NCI-H226 (cell line): ENCODE measurements around the gene GHR.
"Not testable (repeated sequence)": the region's sequence is repeated elsewhere in the genome, so short reads cannot be mapped to it uniquely, and the experiment has no call there.

Experiments used
- DNase-seq: peaks from one replicate; pipeline ENCODE4 v3.0.0-alpha.2; 2015

GHR gene

DNA sequence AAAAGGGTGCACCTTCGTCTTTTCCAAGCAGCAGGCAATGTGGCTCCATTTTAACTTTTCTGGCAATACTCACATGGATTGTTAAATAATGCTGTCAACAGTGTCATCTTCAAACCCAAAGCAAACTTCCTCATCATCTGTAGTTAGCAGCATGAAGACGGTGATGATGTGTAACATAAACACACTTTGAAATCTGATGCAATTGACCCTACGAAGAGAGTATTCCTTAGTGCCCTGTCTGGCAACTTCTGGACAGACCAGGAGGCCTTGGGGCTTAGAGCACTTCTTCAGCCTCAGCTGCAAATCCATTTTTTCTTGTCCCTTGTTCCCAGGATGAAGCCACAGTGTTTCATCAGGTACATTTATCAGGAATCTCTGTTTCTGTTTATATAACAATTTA, 149.1 kb downstream of the GHR start:
- no peak for DNase-seq

DNA sequence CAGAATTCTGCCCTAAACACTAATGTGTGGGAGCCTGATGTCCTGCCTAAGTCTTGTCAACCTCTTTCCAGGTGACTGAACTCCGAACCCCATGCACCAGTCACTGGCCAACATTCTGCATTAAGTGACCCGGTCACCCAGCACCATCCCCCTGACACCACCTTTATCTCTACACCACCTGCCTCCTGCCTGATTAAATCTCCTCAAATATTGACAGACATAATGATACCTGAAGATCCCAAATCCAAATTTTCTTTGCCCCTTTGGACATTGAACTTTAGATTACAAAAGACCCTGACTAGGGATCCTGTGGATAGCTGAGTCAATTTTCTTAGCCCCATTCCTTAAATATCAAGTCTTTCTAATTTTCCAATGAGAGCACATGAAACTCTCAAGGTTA, 150.1 kb downstream of the GHR start:
- no peak for DNase-seq

DNA sequence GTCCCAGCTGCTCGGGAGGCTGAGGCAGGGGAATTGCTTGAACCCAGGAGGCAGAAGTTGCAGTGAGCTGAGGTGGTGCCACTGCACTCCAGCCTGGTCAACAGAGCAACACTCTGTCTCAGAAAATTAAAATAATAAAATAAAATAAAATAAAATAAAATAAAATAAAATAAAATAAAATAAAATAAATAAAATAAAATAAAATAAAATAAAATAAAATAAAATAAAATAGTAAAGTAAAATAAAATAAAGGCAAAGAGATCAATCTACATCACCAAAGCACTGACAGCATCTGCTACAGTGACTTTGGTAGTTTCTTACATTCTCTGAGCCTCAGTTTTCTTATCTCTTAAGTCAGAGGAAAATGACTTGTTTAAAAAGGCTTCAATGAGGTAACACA, 152.7 kb downstream of the GHR start:
- DNase-seq: not testable (repeated sequence)

DNA sequence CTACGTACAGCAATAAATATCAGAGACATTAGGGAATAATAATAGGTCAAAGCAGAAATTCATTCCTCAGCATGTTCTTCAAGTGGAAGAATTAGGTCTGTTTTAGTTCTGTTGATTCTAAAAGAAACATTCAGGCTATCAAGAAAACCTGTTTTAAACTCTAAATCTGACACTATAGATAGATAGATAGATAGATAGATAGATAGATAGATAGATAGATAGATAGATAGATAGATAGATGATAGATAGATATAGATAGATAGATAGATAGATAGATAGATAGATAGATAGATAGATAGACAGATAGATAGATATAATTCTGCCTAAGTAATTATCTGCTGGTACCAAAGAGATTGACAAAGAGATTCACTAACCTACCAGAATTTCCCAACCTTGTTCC, 155.7 kb downstream of the GHR start:
- not testable (repeated sequence) for DNase-seq

DNA sequence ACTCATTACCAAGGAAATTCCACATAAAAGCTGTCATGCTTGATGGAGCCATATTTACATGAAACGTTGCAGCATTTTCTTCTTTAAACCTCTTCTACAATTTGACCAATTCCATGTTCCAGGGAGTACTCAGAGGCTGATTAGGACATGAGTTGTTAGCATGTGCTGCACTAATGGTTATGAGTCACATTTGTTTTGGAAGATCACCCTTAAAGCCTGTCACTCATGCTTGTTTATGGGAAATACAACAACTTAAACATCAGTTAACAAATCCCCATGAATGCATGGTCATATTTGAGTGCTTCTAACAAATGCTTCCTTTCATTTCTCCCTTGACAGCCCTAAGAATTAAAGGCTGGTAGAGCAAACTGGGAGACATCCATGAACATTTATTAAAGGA, 156.1 kb downstream of the GHR start:
- no peak for DNase-seq

DNA sequence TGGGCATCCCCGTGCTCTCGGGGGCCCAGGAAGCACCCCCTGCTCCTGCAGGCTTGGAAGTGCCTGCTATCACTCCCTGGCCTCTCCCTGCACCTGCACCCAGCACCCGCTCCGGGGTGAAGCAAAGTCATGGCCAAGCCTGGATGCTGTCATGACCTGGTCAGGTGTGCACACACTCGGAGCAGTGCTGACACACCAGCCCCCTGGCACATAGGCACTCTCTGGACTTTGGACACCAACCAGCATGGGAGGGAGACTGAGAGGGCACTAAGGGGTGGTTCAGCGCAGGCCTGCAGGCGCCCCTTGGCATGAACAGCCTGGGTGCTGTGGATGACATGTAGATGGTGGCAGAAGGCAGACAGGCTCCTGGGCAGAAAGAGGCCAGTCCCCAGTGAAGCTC, 158.6 kb downstream of the GHR start:
- no peak for DNase-seq

DNA sequence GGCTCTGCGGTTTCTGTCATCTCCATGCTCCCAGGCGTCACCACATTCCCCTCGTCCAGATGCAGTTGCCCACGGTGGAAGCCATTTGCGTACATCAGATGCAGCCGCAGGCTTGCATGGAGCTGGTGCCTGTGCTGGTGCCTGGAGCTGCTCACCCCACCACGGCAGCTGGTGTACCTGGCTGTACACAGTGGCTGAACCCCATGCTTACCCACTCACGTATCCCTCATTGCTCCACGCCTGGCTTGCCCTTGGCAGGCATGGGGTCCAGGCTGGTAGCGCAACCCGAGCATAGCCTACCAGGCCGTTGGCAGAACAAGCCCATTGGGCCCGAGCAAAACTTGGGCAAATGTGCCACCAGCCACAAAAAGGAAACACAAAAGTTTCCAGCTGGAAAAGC, 159.5 kb downstream of the GHR start:
- DNase-seq: no peak

DNA sequence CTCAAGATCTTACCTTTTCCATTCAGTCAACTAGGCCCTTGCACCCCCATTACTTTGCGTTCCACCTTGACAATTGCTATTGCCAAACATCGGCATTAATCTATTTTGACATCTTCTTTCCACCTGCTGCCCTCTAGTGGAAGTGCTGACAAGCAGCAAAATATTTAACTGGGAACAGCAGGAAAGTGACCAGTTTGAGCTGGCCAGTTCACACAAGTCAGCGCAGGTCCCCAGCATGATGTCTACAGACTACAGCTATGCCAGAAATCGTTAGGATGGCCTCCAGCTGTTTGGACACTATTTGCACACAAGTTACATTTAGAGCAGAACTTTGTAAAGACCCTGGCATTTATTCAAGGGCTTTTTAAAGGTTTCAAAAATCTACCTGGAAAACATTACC, 160.1 kb downstream of the GHR start:
- DNase-seq: peak; percentile 22

DNA sequence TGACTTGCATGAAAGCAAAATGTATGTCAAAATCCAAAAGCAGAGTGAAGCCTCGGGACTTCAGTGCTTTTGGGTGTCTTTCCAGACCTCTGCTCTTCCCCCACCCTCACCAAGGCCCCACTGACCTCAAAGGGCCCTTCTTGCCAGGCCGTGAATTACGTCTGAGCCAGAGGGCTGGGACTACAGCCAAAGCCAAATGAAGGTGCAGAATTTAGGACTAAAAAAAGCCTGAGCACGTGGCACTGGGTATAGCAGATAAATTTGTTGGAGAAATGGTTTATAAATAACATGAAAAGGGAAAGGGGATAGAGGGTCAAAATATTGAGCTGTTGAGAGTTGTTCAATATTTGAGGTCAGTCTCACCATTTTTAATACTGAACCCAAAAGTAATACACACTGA, 163.4 kb downstream of the GHR start:
- DNase-seq: no peak

DNA sequence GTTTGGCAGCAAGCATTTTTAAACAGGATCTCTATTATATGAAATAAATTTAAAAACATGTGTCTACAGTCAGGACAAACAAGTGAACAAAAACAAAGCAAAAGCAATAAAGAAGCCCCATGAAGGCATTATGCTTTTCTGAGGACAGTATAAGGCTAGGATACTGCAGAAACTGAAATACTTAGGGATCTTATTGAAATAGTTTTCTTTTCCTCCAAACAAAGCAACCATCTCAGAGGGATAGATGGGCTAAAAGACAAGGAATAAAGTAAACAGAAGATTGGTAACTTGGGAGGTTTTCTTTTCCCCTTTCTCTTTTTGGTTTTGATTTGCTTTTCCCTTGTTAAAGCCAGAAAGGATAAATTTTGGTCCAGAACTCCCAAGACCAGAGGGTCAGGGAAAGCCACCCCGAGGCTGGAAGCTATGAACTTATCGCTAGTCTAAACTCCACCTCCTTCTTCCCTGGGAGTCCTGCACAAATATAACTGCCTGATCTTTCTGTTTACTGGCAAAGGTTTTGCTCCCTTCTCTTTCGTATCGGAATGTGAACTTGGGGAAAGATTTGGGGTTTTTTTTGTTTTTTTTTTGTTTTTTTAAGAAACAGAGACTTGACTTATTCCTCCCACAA, 164.0 kb downstream of the GHR start:
- no peak for DNase-seq

DNA sequence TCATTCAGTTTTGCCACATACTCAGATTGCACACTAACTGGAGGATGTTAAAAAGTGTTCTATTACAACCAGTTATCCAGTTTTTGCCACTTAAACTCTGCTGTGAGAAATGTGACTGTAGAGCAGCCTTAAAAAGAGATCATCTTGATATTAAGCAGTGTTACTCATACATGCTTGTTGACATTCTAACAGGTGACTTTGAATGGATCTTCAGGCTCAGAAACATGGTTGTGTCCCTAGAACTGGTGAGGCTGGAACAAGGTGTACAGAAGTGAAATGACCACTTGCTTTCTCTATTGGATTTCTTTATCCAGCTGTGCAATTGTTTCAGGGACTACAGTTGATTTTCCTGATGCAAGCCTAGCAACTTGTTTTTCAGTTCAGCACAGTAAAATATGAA, 167.3 kb downstream of the GHR start:
- no peak for DNase-seq

DNA sequence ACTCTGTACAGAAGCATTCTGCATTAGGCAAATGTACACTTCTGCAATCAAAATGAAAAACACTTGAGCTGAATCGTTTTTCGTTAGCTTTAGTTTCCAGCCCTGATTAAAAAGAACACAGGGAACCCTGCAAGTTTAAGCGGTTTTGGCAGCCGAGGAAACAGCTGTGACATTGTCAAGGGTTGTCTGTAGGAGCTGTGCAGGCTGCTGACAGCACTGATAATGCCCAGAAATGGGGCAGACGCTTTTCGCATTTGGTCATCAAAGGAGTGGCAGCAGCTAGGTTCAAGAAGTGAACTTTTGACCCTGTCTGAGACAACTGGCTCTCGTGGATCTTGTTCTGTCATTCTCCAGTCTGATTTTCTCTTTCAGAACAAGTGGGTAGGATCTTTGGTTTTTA, 167.8 kb downstream of the GHR start:
- DNase-seq: no peak

DNA sequence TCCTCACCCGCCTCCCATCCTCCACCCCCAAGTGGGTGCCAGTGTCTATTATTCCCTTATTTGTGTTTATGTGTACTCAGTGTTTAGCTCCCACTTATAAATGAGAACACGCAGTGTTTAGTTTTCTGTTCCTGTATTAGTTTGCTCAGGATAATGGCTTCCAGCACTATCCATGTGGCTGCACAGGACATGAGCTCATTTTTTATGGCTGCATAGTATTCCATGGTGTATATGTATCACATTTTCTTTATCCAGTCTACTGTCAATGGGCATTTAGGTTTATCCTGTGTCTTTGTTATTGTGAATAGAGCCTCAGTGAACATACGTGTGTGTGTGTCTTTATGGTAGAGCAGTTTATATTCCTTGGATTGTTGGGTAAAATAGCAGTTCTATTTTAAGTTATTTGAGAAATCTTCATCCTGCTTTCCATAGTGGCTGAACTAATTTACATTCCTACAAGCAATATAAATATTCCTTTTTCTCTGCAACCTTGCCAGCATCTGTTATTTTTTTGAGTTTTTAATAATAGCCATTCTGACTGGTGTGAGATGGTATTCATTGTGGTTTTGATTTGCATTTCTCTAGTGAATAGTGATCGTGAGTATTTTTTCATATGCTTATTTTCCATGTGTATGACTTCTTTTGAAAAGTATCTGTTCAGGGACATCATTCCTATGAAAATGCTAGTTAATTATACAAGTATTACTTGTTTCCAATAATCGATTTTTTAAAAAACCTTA, 169.3 kb downstream of the GHR start:
- DNase-seq: no peak

DNA sequence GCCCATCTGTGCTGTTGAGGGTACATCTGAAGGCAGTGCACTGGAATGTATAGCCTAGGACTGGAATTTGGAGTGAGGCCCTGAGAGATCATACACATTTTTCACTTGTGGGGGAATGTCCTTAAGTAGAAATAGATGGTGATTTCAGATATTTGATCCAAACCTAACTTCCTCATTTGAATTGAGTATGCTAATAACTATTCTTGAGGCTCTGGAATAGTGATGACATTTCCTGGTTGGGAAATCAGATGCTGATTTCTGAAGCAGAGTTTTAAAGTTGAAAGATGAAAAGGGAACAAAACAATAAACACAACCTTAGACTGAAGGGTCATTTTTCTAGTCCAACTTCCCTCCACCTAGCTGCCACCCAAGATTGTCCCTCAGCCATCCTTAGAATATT, 170.4 kb downstream of the GHR start:
- DNase-seq: no peak

DNA sequence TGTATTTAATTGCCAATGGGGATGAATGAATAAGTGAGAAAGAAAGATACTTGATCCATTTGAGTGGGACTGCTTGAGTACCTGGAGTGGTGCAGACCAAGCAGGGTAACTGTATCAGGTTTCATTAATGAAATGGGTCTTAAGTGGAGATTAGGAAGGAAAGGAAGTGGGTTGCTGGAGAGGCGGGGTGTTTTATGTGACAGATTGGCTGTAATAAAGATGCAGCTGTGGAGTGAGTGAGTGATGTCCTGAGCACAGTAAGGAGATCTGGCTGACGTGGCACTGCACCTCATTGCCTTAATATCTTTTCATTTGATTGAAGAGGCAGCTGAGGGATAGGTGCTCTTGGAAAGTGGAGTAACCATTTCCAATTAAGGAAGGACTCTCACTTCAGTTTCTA, 172.4 kb downstream of the GHR start:
- no peak for DNase-seq

DNA sequence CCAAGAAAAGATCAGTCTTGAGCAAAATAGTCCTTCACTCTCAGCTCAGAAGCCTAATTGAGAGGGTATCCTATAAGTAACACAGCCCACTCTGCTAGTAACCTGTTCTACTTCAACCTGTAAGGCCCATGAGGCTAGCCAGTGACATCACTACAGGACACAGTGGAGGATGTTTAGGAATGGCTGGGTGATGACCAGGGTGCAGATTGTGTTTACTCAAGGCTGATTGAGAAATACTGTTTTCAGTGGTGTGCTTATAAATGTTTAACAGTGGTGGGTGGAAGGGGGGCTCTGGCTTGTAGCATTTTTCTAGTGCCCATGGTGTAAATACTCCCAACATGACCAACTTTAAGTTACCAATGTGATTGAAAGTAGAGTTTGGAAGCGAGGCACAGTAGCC, 173.6 kb downstream of the GHR start:
- DNase-seq: no peak

DNA sequence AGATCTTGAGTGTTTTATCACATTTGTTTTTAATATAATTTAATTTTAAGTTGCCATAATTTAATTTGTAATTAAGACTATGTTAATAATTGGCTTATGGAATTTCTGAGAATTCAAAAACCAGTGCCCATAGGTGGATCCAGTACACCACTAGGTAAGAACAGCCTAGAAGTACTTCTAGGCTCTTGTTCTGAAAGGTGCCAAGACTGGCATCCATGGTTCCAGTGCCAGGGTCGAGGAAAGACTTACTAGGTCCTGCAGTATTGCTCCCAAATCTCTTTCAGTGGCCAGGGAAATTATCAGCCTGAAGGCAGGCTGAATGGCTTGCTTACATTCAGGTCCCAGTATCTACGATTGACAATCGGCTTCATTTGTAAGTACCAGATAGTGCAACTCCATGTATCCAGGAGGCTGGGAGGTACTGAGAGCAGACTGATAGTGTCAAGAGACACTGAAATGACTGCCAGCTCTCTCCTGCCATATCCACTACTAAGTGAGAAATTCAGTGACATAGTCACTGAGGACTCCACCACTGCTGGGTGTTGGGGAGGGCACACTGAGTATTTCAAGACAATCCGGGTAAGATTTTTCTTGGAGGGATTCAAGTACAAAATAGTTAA, 174.2 kb downstream of the GHR start:
- DNase-seq: no peak

DNA sequence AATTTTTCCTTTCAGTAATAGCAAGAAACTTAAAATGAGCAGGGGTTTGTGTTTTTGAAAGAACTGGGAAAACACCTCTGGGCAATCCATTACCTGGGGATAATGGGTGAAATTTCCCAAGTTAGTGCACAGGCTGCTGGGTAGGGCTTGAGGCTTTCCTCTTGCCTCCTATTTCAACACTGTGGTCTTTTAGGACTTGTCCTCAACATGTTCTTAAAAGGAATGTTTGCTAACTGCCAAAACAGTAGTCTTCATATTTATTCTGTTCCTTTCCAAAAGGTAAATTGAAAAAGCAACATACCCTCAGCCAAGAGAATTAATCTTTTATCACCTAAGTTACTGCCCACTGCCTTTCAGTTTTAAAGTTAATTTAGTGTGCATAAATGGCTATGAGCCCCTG, 175.1 kb downstream of the GHR start:
- DNase-seq: no peak

DNA sequence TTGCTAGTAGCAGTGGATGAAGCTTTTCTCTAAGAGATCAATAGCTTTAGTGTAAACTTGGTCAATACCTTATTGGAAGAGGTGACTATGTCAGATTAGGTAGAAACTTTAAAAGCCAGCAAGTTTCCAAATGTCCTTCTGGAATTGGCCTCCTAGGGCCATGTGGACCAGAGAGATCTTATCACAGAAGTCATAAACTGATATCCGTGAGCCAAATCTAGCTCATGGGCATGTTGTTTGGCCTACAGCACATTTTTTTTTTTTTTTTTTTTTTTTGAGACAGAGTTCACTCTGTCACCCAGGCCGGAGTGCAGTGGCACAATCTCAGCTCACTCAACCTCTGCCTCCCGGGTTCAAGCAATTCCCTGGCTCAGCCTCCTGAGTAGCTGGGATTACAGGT, 175.9 kb downstream of the GHR start:
- no peak for DNase-seq

DNA sequence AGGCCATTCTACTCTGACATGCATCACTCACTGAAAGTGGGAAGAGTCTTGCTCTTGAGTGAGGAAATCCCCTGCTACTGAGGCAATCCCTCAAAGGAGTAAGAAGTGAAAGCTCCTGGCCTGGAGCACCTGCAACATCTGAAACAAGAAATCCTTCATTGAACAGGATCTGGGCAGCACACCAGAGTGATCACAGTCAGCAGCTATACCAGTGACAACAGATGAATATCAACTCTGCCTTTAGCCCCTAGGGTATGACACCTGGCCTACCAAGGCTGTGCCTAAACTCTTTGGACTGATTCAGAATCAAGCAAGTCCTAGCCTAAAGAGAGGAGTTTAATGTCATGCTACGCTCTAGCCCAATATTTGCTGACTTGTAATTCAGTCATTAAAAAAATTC, 177.2 kb downstream of the GHR start:
- no peak for DNase-seq

DNA sequence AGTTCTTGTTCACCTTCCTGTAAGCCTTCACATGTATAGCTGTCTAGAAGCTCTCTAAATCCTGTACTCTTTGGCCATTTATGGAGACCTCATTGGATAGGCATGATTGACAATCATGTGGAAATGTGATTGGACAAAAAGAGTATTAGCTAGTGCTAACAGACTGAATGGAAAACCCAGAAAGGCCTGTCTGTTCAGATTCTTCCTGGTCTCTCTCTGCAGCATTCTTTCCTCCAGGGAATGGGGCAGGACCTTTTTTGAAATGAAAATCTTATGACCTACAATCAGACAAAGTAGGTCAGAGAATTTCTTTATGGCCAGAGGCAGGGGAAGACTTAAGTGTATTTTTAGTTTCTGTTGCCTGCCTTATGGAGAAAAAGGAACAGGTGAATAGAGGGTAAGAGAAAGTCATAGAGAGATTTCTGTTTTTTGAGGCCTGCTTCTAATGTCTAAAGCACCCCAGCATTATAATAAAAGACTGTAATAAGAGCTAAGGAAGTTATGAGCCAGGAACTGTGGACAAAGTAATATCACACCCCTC, 181.0 kb downstream of the GHR start:
- DNase-seq: no peak

DNA sequence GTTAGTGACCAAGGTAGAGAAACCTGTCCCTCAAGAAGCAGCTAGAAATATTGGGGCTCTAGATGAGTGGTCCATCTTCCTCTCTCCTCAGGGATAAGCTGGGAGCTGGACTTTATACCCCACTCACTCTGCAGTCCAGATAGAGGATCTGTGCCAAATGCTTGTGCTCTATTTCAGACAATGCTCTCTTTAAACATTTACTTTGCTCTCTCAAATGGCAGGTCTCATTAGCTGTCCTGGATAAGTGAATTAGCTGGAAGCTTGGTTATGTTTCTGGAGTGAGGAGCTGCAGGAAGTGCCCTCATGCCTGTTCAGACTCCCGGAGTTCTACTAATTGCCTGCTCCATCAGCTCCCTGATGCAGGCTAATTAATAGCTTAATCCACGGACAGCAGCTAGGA, 182.3 kb downstream of the GHR start:
- no peak for DNase-seq

DNA sequence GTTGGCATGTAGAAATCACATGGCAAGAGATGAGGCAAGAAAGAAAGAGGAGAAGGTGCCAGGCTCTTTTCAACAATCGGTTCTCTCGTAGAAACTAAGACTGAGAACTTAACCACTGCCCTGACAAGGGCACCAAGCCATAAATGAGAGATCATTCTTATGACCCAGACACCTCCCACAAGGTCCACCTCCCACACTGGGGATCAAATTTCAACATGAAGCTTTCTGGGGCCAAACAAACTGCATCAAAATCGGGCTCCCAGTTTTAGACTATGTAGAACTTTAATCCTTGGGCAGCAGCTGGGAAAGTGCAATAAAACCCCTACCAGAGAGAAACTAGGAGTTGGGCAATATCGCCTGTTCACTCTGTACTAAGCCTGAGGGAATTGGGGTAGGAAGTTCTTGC, 183.2 kb downstream of the GHR start:
- no peak for DNase-seq

DNA sequence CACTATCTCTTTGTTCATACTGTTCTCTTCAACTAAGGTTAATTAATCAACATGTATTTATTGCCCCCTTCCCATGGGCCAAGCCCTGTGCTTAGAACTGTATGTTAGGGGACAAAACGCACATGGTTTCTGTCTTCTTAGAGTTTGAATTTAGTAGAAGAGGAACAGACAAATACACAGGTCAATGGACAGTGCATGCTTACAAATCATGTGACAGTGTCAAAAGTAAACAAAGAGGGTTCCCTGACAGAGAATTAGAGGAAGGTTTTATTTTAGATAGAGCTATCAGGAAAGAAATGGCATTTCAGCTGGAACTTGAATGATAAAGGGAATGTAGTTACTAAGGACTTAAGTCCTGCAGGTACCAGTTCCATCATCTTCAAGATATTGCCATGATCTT, 188.2 kb downstream of the GHR start:
- DNase-seq: no peak
